ENCODE results near the gene GPR15LG.

DNA sequence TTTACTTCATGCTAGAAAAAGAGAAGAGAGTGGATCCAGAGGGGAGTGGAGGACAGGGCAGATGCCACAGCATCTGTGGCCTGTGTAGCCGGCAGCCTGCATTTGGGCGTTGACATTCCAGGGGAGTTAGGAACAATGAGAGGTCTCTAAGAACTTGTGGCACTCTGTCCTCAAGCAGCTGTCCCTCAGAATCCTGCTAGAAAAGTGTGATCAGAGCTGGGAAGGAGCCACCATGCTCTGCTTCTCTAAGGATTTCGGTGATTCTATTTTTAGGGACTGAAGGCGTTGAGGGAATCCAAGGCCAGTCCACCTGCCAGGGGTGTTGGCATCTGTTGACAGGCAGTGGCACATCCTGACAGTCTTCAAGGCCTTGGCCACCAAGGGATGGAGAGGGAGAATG, 44.1 kb downstream of the GPR15LG start:
- no peak for TF ChIP-seq POLR2AphosphoS5 (IDR thresholded peaks at IDR 0.05)
- no peak for TF ChIP-seq CTCF (IDR thresholded peaks at IDR 0.05)
- TF ChIP-seq EP300 (IDR thresholded peaks at IDR 0.05) = no peak
- no peak for TF ChIP-seq POLR2A (IDR thresholded peaks at IDR 0.05)

Data from suprapubic skin (tissue), 4 donors.